Breast epithelium (tissue), 3 donors: ENCODE measurements around the gene ATP13A2.

Experiments used
- CTCF ChIP-seq, 3 donors: fragments of 450-650 bp; IDR thresholded peaks; one replicate each; pipeline ENCODE4 v1.5.1; 2016 to 2017; ENCODE audit warnings: antibody characterized with exemption in 3 of 3, mild to moderate bottlenecking in 3 of 3, moderate library complexity in 3 of 3
- POLR2A ChIP-seq: fragments of 450-650 bp; IDR thresholded peaks from one replicate; pipeline ENCODE4 v1.6.1; 2016; ENCODE audit warnings: antibody characterized with exemption, mild to moderate bottlenecking, moderate library complexity
- POLR2AphosphoS5 ChIP-seq, 3 donors: sonication (generic); formaldehyde crosslinking; IDR thresholded peaks; one replicate each; pipeline ENCODE4 v1.6.1; 2017; ENCODE audit warnings: antibody characterized with exemption in 3 of 3

- no peak for TF ChIP-seq CTCF (IDR thresholded peaks at IDR 0.05)
- no peak for TF ChIP-seq POLR2A
- no peak for TF ChIP-seq POLR2AphosphoS5 (IDR thresholded peaks at IDR 0.05)
Measured at GRCh38 chr1:17043676-17044075, 31.9 kb upstream of the ATP13A2 start.
